IMR-90 (cell line): Measurements from ENCODE around the gene SLC22A31.

Source experiments
- BHLHE40 ChIP-seq: fragments of 150-350 bp; IDR thresholded peaks from 2 replicates; pipeline ENCODE4 v1.6.1; 2016; ENCODE audit warnings: mild to moderate bottlenecking, low read depth, low read length
- CEBPB ChIP-seq: IDR thresholded peaks from 2 replicates; pipeline ENCODE4 v1.6.1; 2012; ENCODE audit warnings: low read depth, low read length, improper control_type of control experiment
- CHD1 ChIP-seq: IDR thresholded peaks from 2 replicates; pipeline ENCODE4 v1.6.1; 2012; ENCODE audit warnings: low read depth, low read length, improper control_type of control experiment
- CTCF ChIP-seq: conservative IDR thresholded peaks from 2 replicates; pipeline ENCODE4 v1.5.1; 2012; ENCODE audit warnings: mild to moderate bottlenecking, low read depth, low read length, improper control_type of control experiment
- FOS ChIP-seq: fragments of 150-350 bp; IDR thresholded peaks from 2 replicates; pipeline ENCODE4 v1.6.1; 2016; ENCODE audit warnings: low read depth, low read length
- MAFK ChIP-seq: IDR thresholded peaks from 2 replicates; pipeline ENCODE4 v1.6.1; 2012; ENCODE audit warnings: low read depth, low read length, improper control_type of control experiment
- POLR2A ChIP-seq: IDR thresholded peaks from 2 replicates; pipeline ENCODE4 v1.6.1; 2012; ENCODE audit warnings: mild to moderate bottlenecking, low read depth, low read length
- RAD21 ChIP-seq: IDR thresholded peaks from 2 replicates; pipeline ENCODE4 v1.6.1; 2012; ENCODE audit warnings: low read length, improper control_type of control experiment
- RCOR1 ChIP-seq: IDR thresholded peaks from 2 replicates; pipeline ENCODE4 v1.6.1; 2012; ENCODE audit warnings: mild to moderate bottlenecking, low read length, improper control_type of control experiment; ENCODE audit not compliant: insufficient replicate concordance
- RFX5 ChIP-seq: IDR thresholded peaks from 2 replicates; pipeline ENCODE4 v1.8.0; 2012; ENCODE audit warnings: low read depth, mild to moderate bottlenecking, low read length, moderate library complexity
- TF ChIP-seq, protein P1 (sequence below): fragments of 150-350 bp; IDR thresholded peaks from 2 replicates; pipeline ENCODE4 v1.6.1; 2017; ENCODE audit warnings: mild to moderate bottlenecking, antibody characterized with exemption, low read length, low read depth

DNA sequence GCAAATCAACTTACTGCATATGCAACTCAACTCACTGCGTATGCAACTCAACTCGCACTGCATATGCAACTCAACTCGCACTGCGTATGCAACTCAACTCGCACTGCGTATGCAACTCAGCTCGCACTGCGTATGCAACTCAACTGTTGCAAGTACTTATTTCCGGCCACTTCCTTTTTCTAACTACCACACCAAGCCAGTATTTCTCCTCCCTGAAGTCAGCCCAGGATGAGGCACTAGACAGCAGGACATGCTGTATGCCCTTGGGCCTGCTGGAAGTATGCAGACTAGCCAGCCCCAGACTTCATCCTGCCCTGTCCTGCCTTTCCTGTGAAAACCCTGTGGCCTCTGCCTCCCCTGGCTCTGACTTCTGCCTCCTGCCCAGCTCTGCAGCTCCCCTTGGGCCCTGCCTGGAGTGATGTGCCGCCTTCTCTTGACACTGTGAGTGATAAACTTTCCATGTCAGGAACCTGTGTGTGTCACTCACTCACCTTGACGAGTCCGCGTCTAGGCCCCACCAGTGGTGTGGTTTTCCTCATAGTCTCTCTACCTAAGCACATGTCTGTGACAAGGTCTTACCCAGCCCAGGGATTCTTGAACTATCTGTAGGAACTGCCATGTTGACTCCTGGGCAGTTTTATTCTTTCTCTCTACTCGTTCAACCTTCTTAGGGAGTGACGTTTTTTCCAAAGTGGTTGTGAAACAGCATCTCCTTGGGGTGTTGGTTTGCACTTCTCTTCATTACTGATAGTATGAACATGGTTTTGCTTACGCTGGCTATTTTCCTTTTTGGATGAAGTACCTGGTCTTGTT is 33.5 kb upstream of the SLC22A31 start:
- TF ChIP-seq CTCF (no peak), RAD21 (no peak), POLR2A (no peak), RFX5 (no peak), MAFK (no peak), BHLHE40 (no peak), FOS (no peak), CEBPB (no peak), CHD1 (no peak), RCOR1 (no peak)
- TF ChIP-seq, protein P1, sequence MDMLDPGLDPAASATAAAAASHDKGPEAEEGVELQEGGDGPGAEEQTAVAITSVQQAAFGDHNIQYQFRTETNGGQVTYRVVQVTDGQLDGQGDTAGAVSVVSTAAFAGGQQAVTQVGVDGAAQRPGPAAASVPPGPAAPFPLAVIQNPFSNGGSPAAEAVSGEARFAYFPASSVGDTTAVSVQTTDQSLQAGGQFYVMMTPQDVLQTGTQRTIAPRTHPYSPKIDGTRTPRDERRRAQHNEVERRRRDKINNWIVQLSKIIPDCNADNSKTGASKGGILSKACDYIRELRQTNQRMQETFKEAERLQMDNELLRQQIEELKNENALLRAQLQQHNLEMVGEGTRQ = no peak
